NCI-H748 (cell line): ENCODE measurements around the gene MAL.
"Not testable (repeated sequence)": the region's sequence is repeated elsewhere in the genome, so short reads cannot be mapped to it uniquely, and the experiment has no call there.

Experiments
- DNase-seq: peaks from one replicate; lab custom pipeline; 2025; ENCODE audit not compliant: unreplicated experiment; lab: John Stamatoyannopoulos, UW

The MAL gene

GRCh38 chr2:95087379-95087778, 61.9 kb downstream of the MAL start:
- DNase-seq: no peak

GRCh38 chr2:95091885-95092555, 66.5 kb downstream of the MAL start:
- no peak for DNase-seq

GRCh38 chr2:95098273-95098672, 72.8 kb downstream of the MAL start:
- not testable (repeated sequence) for DNase-seq

- no peak for DNase-seq
These were observed 74.4 kb downstream of the MAL start for GRCh38 chr2:95099910-95100309.
